HCT116 (cell line): ENCODE results near the gene LRRC8B.

Source experiments
- CEBPB ChIP-seq: IDR thresholded peaks from 2 replicates; pipeline ENCODE4 v1.6.1; 2012; ENCODE audit warnings: low read depth
- EZH2 ChIP-seq: fragments of 200-600 bp; sonication (generic); IDR thresholded peaks from 2 replicates; pipeline ENCODE4 v1.6.1; 2017; ENCODE audit warnings: antibody characterized with exemption, mixed run types
- FOSL1 ChIP-seq: IDR thresholded peaks from 2 replicates; pipeline ENCODE4 v1.6.1; 2012; ENCODE audit warnings: low read depth
- POLR2A ChIP-seq: IDR thresholded peaks from 2 replicates; pipeline ENCODE4 v1.7.0; 2011; ENCODE audit warnings: borderline replicate concordance; ENCODE audit not compliant: insufficient read depth, insufficient read length; ENCODE audit errors: extremely low read depth
- POLR2AphosphoS5 ChIP-seq: IDR thresholded peaks from 2 replicates; pipeline ENCODE4 v1.6.1; 2011; ENCODE audit warnings: mild to moderate bottlenecking, low read depth, low read length, moderate library complexity
- RAD21 ChIP-seq: IDR thresholded peaks from 2 replicates; pipeline ENCODE4 v1.6.1; 2012; ENCODE audit warnings: low read depth, mild to moderate bottlenecking
- TCF7L2 ChIP-seq: IDR thresholded peaks from 2 replicates; pipeline ENCODE4 v1.7.0; 2011; ENCODE audit warnings: borderline replicate concordance, inconsistent platforms; ENCODE audit not compliant: insufficient read depth, insufficient read length; ENCODE audit errors: extremely low read depth
- YY1 ChIP-seq: IDR thresholded peaks from 2 replicates; pipeline ENCODE4 v1.6.1; 2011; ENCODE audit warnings: low read length, low read depth, moderate library complexity, mild to moderate bottlenecking; ENCODE audit not compliant: insufficient replicate concordance; ENCODE audit errors: extremely low read depth
- ZFX ChIP-seq: fragments of 450-650 bp; IDR thresholded peaks from 2 replicates; pipeline ENCODE4 v1.6.1; 2017
- TF ChIP-seq, protein P1 (sequence below), 3 experiments: fragments of 200-600 bp in 1 of 3; sonication (generic) in 1 of 3; IDR thresholded peaks in 2 of 3; conservative IDR thresholded peaks in 1 of 3; 2 replicates each; pipeline ENCODE4 v1.5.1; 2012 to 2017; ENCODE audit warnings: low read depth in 2 of 3, low read length in 2 of 3, antibody characterized with exemption in 1 of 3, borderline replicate concordance in 1 of 3, control low read depth in 1 of 3, mild to moderate bottlenecking in 1 of 3, mixed read lengths in 1 of 3, mixed run types in 1 of 3, moderate library complexity in 1 of 3; ENCODE audit not compliant: insufficient read depth in 1 of 3
- TF ChIP-seq, protein P2 (sequence below): IDR thresholded peaks from 2 replicates; pipeline ENCODE4 v1.6.1; 2011; ENCODE audit warnings: mild to moderate bottlenecking, low read length, moderate library complexity; ENCODE audit not compliant: insufficient replicate concordance; ENCODE audit errors: extremely low read depth
- TF ChIP-seq, protein P3 (sequence below): IDR thresholded peaks from 2 replicates; pipeline ENCODE4 v1.6.1; 2012

DNA sequence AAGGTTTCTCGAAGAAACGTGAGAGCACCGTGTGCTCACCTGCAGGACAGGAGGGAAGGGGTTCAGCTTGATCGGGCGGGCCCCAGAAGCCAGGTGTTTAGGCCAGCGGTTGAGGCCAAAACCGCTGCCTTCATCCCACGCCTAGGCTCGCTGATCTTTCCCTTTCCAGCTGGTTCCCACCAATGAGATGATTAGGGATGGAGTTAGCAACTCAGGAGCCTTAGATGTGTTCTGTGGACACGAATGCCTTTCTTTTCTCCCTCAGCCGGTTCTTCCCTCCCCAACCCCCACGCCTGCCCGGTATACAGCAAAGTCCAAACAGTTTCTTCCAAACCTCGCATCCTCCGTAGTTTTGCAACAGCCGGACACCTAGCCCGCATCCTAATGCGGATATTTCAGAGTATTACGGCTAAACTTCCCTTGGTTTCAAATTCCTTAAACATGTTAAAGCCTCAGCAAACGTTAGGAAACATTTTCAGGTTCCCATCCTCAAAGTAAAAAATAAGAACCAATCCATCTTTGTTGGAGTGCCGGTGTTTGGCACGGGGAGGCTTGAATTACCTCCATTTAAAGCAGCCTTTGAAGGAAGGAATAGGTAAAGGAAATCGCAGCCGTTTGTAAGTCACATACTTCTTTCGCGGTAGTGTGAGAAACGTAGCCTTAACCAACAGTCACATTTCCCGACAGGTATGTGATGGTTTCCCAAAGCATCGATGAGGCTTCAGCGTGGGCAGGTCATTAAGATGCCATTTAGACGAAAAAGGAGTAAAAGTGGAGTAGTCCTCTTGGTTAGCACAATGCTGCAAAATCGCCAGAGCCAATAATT lies 109.4 kb downstream of the LRRC8B start:
- TF ChIP-seq, protein P1, sequence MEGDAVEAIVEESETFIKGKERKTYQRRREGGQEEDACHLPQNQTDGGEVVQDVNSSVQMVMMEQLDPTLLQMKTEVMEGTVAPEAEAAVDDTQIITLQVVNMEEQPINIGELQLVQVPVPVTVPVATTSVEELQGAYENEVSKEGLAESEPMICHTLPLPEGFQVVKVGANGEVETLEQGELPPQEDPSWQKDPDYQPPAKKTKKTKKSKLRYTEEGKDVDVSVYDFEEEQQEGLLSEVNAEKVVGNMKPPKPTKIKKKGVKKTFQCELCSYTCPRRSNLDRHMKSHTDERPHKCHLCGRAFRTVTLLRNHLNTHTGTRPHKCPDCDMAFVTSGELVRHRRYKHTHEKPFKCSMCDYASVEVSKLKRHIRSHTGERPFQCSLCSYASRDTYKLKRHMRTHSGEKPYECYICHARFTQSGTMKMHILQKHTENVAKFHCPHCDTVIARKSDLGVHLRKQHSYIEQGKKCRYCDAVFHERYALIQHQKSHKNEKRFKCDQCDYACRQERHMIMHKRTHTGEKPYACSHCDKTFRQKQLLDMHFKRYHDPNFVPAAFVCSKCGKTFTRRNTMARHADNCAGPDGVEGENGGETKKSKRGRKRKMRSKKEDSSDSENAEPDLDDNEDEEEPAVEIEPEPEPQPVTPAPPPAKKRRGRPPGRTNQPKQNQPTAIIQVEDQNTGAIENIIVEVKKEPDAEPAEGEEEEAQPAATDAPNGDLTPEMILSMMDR (IDR thresholded peaks at IDR 0.05 in 2 of 3, conservative IDR thresholded peaks at IDR 0.05 in 1 of 3; ENCODE audit: borderline replicate concordance in 1 of 3, insufficient read depth in 1 of 3, low read depth in 2 of 3, low read length in 2 of 3), result no peak
- TF ChIP-seq FOSL1, result no peak
- TF ChIP-seq TCF7L2, result no peak
- TF ChIP-seq POLR2A, result no peak
- TF ChIP-seq POLR2AphosphoS5, result no peak
- TF ChIP-seq EZH2, result no peak
- TF ChIP-seq, protein P2, sequence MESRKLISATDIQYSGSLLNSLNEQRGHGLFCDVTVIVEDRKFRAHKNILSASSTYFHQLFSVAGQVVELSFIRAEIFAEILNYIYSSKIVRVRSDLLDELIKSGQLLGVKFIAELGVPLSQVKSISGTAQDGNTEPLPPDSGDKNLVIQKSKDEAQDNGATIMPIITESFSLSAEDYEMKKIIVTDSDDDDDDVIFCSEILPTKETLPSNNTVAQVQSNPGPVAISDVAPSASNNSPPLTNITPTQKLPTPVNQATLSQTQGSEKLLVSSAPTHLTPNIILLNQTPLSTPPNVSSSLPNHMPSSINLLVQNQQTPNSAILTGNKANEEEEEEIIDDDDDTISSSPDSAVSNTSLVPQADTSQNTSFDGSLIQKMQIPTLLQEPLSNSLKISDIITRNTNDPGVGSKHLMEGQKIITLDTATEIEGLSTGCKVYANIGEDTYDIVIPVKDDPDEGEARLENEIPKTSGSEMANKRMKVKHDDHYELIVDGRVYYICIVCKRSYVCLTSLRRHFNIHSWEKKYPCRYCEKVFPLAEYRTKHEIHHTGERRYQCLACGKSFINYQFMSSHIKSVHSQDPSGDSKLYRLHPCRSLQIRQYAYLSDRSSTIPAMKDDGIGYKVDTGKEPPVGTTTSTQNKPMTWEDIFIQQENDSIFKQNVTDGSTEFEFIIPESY, result no peak
- no peak for TF ChIP-seq CEBPB
- TF ChIP-seq, protein P3, sequence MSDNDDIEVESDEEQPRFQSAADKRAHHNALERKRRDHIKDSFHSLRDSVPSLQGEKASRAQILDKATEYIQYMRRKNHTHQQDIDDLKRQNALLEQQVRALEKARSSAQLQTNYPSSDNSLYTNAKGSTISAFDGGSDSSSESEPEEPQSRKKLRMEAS, result no peak
- no peak for TF ChIP-seq ZFX
- TF ChIP-seq YY1, result no peak
- TF ChIP-seq RAD21, result no peak
